GM19452 (cell line): Measurements from ENCODE around the gene PCED1A.
A peak's percentile ranks its signal among the peaks of the same experiment; 100 is the strongest.

ENCODE experiments used
- ATAC-seq: cut with Tn5 transposase; IDR thresholded peaks from one replicate; pipeline ENCODE4 v1.9.1; 2021; ENCODE audit not compliant: unreplicated experiment

PCED1A gene

GRCh38 chr20:2805689-2806350 is 34.6 kb downstream of the PCED1A start:
- no peak for ATAC-seq

DNA sequence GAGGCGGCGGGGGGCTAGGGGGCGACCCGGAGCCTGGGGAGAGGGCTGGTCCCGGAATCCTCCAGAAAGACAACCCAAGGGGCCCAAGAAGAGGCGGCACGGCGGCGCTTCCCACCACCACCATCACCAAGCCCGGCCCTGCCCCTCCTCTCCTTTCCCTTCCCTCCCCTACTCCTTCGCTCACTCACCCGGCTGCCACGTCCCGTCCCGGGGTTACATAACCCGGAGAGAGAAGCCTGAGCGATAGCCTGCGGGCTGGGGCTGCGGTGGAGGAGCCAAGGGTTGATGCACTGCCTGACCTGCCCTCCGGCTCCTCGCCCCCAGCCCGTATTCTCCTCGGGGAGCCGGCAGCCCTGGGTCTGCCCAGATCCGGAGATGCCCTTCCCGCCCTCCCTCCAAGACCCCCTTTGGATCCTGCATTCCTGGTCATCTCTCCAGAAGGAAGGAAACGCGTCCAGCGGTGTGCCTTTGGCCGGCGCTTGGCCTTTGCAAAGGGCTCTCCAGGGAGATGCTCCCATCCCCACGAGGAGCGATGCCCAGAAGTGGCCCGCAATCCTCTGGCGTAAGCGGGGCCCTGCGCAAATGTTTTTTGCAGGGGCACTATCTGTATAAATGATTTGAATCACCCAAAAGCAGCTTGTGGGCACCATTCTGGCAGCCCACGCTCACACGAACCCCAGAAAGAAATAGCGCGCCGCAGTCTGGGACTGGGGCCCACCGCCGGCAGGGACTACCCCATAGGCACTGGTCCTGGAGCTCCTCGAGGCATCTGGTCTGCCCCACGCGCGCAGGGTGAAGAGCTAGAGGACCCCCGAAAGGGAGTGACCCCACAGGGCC is 35.4 kb downstream of the PCED1A start:
- ATAC-seq = no peak

- no peak for ATAC-seq
Observed at GRCh38 chr20:2804041-2804828, 36.2 kb downstream of the PCED1A start.

DNA sequence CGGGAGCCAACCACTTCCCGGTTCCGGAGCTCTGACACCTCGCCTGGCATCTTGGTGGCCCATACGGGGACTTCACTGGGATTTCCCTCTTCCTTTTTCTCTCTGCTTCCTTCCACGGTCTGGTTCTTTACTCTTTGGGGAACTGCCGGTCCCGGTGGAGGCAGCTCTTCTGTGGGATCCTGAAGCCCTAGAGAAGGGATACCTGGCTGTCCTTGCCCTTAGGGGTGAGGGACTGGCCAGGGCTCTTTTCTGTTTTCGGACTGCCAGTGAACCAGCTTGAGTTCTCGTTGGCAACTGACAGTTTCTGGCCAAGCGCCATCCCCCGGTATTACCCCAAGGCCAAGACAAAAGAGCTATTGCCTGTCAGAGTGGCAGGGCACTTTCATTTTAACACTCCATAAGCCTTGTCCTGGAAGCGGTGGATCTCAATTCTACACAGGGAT is 39.1 kb downstream of the PCED1A start:
- ATAC-seq = no peak

DNA sequence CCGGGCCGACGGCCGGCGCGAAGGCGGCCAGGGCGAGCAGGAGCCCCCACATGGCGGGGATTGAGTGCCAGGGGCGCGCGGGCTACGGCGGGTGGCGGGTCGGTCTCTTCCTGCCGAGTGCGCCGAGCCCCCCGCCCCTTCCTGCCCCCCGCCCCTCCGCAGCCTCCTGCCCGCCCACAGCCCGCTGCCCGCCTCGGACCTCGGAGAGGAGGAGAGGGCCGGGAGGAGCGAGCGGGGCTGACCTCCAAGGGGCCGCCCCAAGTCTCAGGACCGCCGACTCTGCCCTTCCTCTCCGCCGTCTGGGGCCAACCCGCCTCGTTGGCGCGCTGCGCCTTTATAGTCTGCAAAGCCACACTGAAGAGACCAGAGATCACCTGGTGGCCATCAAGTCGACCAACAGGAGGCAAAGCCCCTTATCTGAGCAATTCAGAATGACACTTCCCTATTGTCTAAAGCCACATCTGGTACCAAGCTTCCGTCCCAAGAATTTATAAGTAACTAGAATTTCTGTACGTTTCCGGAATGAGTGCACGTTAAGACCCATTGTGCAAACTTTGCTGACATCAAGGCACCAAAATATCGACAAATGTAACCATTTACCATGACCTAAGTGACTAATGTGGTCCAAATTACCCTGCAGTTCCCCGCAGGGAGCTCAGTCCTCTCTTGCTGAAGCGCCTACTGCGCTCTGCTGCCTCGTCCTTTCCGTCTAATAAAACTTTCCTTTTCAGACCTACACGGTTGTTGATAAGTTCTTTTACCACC is 39.8 kb downstream of the PCED1A start, which contains the start of gene CPXM1:
Gene CPXM1, minus strand, starts transcription at position 107 of the 765 bp plus-strand sequence. Its CDS starts 55 bp downstream, at position 52.
- peak; percentile 70 for ATAC-seq

DNA sequence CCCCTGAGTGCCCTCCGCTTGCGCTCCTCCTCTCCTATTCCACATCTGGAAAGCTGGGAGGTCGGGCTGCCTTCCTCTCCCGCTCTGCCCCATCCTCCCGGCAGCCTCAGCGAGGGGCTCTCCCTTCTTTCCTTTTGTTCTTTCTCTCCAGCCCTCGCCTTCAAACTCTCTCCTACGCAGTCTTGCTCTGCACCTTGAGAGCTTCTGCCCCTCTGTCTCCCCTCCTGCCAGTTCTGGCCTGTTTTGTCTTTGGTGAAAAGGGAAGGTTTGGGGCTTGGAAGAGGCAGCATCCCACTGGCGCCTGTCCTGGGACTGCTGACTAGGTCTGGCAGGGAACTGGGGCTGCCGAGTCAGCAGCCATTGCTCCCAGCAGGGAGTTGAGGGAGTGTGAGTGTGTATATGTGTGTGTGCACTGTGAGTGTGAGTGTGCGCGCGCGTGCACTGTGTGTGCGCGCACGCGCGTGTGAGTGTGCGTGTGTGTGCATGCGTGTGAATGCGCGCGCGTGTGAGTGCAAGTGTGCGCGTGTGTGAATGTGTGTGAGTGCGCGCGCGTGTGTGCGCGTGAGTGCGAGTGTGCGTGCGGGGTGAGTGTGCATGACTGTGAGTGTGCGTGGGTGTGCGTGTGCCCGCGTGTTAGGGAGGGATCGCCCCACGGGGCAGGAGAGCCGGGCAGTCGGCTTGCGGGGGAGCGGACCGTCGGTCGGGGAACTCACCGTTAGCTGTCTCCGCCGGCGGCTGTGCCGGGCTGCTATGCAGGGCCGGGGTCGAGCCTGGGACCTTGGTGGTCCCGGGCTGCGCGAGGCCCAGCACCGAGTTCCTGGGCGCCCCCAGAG is 40.6 kb downstream of the PCED1A start:
- ATAC-seq = peak; percentile 13

DNA sequence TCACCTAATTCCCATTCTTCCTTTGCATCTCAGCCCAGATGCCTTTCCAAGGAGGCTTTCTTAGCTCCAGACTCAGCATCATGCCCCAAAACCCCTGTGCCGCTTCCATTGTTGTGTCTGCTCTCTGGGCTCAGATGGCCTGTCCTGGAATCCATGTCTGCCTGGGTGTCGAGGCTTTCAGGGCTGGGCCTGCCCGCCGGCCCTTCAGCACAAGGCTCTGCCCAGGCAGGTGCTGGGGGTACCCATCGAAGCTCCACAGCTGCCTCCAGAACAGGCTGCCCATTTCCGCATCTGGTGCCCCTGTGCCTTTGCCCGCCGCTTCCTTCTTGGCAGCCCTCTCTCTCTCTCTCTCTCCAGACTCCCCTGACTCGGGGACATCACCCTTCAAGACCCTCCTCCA is 41.2 kb downstream of the PCED1A start:
- ATAC-seq = no peak

DNA sequence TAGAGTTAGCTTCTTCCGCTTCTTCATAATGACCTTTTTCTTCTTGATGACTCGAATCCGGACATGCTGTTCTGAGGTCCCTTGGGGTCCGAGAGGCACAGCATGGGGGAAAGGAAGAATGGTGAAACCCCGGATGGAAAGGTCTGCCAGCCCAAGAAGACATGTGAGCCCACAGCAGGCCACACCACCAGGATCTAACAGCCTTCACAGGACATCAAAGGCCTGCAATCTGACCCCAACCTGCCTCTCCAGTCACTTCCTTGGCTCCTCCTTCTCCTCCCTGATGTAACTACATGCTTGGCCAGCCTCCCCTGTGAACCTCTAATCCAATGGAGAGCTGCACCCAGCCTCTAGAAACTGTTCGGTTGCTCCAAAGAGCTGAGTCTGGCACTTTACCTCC is 41.6 kb downstream of the PCED1A start:
- no peak for ATAC-seq

DNA sequence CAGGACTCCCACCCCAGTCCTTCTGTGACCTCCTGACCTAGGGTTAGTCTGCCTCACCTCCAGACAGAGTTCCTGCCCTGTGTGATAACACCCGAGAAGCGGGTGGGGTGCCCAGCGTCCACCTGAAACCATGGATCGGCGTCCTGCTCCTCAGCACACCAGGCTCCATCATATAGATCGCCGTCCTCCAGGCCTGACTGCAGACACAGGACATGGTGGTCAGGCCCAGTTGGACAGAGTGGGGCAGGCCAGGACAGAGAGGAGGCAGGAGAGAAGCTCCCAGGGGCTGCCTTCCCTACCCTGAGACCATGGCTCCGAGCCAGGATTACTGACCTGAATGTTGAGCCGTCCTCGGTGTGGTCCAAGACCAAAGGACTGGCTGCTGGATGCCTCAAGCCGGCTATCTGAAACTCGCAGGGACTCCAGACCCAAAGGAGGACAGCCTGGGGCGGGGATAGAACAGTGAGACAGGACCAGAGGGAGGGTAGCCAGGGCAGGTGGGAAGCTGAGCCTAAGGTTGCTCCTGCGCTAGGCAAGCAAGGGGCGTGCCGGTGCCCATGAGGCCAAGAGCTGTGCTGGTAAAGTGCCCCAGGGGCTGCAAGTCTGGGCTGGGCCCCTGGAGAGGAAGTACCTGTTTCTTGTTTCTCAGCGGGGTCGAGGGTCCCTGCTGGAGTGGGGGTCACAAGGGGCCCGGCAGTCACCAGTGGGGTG is 42.2 kb downstream of the PCED1A start:
- no peak for ATAC-seq

DNA sequence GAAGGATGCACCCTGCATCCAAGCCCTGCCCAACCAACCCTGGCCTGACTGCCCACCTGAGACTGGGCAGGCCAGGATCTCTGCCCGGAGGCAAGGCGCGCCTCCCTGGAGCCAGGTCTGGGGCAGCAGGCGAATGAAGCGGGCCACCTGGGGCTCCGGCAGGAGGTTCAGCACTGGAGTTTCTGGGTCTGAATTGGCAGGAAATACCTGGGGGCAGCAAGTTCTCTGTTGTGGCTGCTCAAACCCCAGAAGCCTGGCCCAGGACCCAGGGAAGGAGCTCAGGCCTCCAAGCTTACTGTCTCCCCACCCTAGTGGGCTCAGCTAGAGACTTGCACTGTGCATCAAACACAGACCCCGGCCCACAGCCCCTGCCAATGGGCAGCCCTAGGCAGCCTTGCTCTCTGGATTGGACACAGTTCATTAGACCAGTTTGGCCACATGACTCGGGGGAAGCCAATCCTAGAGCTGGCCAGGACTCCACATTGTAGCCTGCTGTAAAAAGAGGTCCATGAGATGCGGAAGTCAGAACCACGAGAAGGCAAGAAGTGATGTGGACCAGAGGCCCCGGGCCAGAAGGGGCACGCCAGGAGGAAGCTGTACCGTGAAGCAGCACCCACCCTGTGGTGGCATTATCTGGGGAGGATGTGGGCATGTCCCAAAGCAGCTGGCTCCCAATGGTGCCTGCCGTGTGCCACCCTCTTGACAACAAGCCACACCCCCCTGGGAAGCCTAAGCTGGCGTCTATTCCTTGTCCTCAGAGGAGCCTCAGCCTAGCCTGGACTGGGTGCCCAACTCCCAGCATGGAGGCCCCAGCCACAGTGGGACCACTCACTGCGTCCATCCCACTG is 43.1 kb downstream of the PCED1A start:
- no peak for ATAC-seq

DNA sequence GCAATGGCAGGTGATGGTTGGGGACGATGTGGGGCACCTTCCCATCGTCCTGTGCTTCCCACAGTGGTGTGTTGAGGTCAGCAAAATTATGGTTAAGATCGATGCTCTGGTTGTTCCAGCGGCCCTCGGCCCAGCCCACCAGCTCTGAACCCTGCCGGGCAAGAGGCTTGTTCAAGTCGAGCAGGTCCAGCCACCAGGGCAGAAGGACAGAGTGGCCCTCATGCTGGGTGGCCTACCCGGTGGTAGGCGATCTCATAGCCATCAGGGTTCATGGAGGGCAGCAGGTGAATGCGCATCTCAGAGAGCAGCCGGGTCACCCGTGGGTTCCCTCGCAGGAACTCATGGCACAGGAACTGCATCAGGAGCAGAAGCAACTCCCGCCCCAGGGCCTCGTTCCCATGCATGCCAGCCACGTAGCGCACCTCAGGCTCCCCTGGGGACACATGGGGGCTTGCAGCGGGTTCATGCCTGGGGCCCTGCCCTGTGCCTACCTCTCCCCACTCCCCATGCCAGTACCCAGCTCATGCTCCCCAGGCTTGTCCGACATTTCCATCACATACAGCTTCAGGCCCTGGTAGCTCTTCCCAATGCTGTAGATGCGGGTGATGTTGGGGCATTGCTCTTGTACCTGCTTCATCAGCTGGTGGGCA is 44.3 kb downstream of the PCED1A start:
- ATAC-seq = no peak

DNA sequence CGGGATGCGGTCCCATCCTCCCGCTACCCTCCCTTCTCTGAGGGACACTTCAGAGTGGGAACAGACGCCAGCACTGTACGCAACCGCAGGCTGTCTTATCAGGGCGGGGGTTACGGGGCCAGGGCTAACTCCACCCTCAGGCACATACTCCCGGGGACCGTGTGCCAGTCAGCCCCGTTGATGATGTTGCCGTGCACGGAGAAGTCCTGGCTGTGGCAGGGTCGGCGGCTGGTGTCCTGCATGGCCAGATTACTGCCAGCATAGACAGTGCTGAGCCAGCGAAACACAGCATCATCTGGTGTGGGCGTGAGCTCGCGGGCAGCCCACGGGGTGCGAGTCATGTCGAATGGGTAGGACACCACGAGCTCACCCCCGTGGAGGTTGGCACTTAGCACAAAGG is 45.0 kb downstream of the PCED1A start:
- ATAC-seq = no peak

- ATAC-seq = no peak
Observed at GRCh38 chr20:2794866-2795447, 45.5 kb downstream of the PCED1A start.

DNA sequence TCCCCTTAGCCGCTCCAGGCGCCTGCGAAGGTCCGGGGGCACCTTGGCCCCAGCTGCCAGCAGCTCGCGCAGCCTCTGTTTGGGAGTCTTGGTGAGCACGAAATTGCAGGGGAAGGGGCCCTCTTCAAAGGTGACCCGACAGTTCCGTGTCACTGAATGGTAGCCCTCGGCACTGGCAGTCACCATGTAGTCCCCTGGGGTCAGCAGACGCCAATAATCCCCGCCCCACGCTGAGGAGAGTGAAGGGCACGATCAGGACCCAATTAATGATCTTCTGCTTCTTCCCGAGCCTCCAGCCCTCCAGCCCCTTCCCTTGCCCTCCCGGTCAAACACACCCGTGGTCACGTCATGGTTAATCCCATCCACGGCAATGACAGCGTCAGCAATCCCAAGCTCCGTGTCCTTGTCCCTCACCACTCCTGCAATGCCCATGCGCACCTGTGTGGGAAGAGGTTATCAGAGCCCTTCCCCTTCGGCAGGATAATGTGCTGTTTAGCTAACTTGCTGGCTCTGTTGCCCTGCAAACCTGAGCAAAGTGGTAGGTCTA is 46.2 kb downstream of the PCED1A start:
- no peak for ATAC-seq

GRCh38 chr20:2793471-2793870 is 47.0 kb downstream of the PCED1A start:
- no peak for ATAC-seq
